Keratinocyte (primary cell): ENCODE data around the gene KCNJ6.

Source experiments
- CTCF ChIP-seq, 3 experiments: IDR thresholded peaks in 1 of 3; conservative IDR thresholded peaks in 1 of 3; optimal IDR thresholded peaks in 1 of 3; 2 replicates in 2 of 3; 3 replicates in 1 of 3; pipeline versions ENCODE3 to v1.5.1; 2011; ENCODE audit warnings: low read length in 3 of 3, mild to moderate bottlenecking in 3 of 3, moderate library complexity in 2 of 3, control low read depth in 1 of 3, inconsistent platforms in 1 of 3; ENCODE audit not compliant: insufficient read depth in 2 of 3; ENCODE audit errors: extremely low read depth in 1 of 3
- EZH2 ChIP-seq: IDR thresholded peaks from one replicate; pipeline ENCODE4 v1.6.1; 2012; ENCODE audit warnings: inconsistent platforms, mild to moderate bottlenecking, low read length, moderate library complexity

GRCh38 chr21:37811711-37812110, 104.5 kb downstream of the KCNJ6 start:
- TF ChIP-seq CTCF (optimal IDR thresholded peaks at IDR 0.05 in 1 of 3, IDR thresholded peaks at IDR 0.05 in 1 of 3, conservative IDR thresholded peaks at IDR 0.05 in 1 of 3; ENCODE audit: extremely low read depth in 1 of 3, insufficient read depth in 2 of 3, low read length in 3 of 3) = no peak
- no peak for TF ChIP-seq EZH2
